ENCODE data around the gene EYS.
"Not testable (repeated sequence)": the region's sequence is repeated elsewhere in the genome, so short reads cannot be mapped to it uniquely, and the experiment has no call there.

Gene EYS

DNA sequence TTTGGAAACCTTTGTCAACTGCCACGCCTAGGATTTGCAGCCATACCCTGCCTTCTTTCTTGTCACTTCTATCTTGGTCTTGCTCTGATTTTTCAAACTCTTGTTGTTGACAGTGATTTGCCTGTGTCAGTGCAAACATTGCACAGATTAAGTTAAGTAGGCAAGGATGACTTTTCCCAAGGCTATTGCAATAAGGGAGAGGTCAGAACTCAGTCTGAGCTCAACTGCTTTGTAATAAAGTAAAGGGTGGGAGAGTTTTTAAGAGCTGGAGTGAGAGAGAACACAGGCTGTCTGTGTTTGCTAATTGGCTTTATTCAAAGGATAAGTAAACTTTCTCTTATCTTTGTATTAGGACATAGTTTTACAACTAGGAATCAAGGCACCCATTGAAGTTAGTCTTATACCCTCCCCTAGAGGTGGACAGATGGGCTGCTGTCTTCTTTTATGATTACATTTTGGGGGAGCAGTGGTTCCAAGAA, 1622.8 kb downstream of the EYS start:
- DNase-seq: no peak

- DNase-seq: no peak
These were observed 1623.8 kb downstream of the EYS start for GRCh38 chr6:64083261-64083660.

- DNase-seq: no peak
These were observed 1625.6 kb downstream of the EYS start for GRCh38 chr6:64081453-64081852.

DNA sequence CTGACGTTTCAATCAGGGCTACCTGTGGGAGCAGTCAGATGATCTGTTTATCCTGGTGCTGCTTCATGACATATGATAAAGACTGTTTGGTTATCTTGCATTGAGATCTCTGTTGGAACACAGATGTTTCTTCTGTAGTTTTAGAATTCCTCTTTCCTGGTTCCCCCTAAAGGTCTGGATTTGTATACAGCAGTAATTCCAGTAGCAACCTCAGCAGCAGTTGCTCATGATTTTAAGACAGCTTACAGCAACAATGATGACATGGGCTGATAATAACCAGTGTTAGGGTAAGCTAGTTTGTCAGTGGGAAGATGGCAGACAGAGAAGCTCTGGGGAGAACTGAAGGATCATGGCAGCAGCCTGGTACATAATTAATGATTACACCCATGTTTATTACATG, 1632.0 kb downstream of the EYS start:
- DNase-seq: no peak

DNA sequence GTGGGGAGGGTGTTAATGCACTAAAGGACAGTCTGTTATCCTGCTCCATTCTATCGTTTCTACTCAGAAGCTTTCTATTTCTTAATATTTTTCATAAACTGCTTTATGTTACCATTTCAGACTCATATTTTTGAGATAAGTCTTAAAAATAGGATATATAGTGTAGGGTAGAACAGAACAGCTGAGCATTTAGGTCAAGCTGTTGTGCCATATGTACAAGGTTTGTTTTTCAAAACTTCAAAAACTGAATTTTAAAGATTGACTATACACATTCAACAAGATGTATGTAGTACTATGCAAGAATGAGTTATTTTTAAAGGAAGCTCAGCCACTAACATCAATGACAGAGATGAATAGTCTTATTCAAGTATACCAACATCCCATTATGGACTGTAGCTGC, 1634.3 kb downstream of the EYS start:
- DNase-seq: no peak

- no peak for DNase-seq
These were observed 1642.1 kb downstream of the EYS start for GRCh38 chr6:64064919-64065318.

- no peak for DNase-seq
These were observed 1643.9 kb downstream of the EYS start for GRCh38 chr6:64062960-64063683.

- DNase-seq: no peak
These were observed 1652.2 kb downstream of the EYS start for GRCh38 chr6:64054861-64055260.

- no peak for DNase-seq
These were observed 1656.4 kb downstream of the EYS start for GRCh38 chr6:64050590-64050989.

DNA sequence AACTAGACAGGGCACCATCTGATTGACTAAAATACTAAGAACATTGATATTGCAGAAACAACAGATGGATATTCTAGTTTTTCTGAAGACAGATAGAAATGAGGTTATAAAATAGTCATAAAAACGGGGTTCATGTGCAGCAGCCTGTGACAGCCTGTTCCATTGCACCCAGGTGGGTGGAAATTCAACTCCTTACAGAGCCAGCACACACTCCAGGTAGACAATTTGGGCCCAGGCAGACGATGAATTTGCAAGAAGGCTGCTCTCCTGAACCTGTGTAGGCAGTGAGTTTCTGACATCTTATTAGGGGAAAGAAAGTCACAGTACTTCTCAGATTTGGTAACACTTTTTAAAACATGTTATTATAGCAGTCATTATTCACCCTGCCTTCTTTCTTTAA, 1657.3 kb downstream of the EYS start:
- DNase-seq: no peak

- DNase-seq: no peak
These were observed 1660.2 kb downstream of the EYS start for GRCh38 chr6:64046746-64047208.

GRCh38 chr6:64041373-64041772, 1665.7 kb downstream of the EYS start:
- DNase-seq: no peak

- DNase-seq: no peak
These were observed 1666.9 kb downstream of the EYS start for GRCh38 chr6:64040113-64040512.

DNA sequence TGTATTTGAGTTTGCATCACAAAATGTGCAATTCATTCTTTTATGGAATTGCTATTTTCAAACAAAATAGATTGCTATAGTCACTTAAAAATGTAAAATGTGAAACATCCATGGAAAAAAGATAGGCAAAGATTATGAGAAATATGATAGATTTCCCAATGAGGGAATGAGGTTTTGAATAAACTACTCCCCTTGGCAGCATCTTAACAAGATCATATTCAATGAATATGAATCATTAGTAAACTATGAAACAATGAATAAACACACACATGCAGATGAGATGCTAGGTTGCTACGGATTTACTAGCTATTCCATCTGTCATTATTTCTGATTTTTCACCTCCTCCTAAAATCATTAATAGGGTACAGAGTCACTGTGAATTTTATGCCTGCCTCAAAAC, 1669.6 kb downstream of the EYS start:
- DNase-seq: no peak

- DNase-seq: no peak
These were observed 1671.9 kb downstream of the EYS start for GRCh38 chr6:64034910-64035655.

DNA sequence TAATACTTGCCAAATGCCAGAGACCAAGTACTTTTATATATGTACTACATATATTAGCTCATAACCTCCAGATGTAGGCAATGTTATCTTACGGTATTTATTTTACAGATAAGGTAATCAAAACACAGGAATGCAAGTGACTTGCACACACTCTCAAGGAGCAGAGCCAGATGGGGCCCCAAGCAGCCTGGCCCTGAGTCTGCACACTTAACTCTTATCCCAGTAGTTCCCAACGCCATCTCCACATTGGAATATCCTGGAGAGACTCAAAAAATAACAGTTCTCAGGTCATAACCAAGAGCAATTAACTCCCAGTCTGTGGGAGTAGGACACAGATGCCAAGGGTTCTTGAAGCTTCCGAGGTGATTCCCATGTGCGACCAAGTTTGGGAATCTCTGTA, 1672.7 kb downstream of the EYS start:
- DNase-seq: no peak

GRCh38 chr6:64030950-64031618, 1675.9 kb downstream of the EYS start:
- not testable (repeated sequence) for DNase-seq

GRCh38 chr6:64023693-64024092, 1683.3 kb downstream of the EYS start:
- no peak for DNase-seq

- DNase-seq: no peak
These were observed 1692.4 kb downstream of the EYS start for GRCh38 chr6:64014595-64014994.

- DNase-seq: no peak
These were observed 1694.0 kb downstream of the EYS start for GRCh38 chr6:64013011-64013410.

- no peak for DNase-seq
These were observed 1694.5 kb downstream of the EYS start for GRCh38 chr6:64012351-64013001.

DNA sequence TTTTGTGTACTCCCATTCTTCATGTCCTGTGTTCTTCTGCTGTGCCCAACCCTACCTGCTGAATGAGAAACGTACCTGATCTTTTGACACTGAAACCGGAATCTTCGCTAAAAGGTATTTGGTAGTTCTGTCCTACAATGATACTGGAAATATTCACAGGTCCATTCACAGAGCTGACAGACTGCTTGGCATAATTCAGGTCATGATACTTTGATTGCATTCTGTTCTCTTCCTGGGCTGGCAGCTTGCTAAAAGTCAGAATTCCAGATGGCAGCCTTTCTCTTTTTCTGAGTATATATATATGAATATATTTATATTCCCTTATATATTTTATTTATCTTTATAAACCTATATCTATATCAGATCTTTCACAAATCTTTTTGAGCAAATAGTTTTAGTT, 1696.4 kb downstream of the EYS start:
- no peak for DNase-seq

- no peak for DNase-seq
These were observed 1697.0 kb downstream of the EYS start for GRCh38 chr6:64010010-64010409.
